Lower leg skin (tissue), 3 donors: ENCODE data around the gene POMGNT1.

Experiments
- CTCF ChIP-seq, 3 donors: fragments of 450-650 bp; IDR thresholded peaks; one replicate each; pipeline ENCODE4 v1.5.1; 2016; ENCODE audit warnings: antibody characterized with exemption in 3 of 3, mild to moderate bottlenecking in 3 of 3, moderate library complexity in 2 of 3
- POLR2A ChIP-seq, 2 donors: fragments of 450-650 bp; IDR thresholded peaks; one replicate each; pipeline ENCODE4 v1.6.1; 2016 to 2017; ENCODE audit warnings: antibody characterized with exemption in 2 of 2, mild to moderate bottlenecking in 1 of 2, moderate library complexity in 1 of 2

- TF ChIP-seq CTCF (IDR thresholded peaks at IDR 0.05) (no peak), POLR2A (IDR thresholded peaks at IDR 0.05) (no peak)
Measured at GRCh38 chr1:46160212-46160611, 38.0 kb downstream of the POMGNT1 start.
